NCI-H460 (cell line): ENCODE results near the gene SLC34A1. TPM values are rescaled to one million over a fixed set of nuclear protein-coding genes. Genes with fewer than 3 reads are reported as not detected.
"Not testable (repeated sequence)": the region's sequence is repeated elsewhere in the genome, so short reads cannot be mapped to it uniquely, and the experiment has no call there.

Experiments
- DNase-seq: peaks from one replicate; pipeline ENCODE4 v3.0.0-alpha.2; 2016; ENCODE audit warnings: low read depth; ENCODE audit errors: extremely low read depth
- total RNA-seq: library from RNA; depleted of rRNA; stranded (reverse); fragments of >200 nt; shearing (Covaris generic); gene quantifications from 2 replicates; pipeline ENCODE4 v1.2.3, GENCODE V29; 2014

The SLC34A1 gene
- total RNA-seq, 1 experiment from 2014 or later = not detected

DNA sequence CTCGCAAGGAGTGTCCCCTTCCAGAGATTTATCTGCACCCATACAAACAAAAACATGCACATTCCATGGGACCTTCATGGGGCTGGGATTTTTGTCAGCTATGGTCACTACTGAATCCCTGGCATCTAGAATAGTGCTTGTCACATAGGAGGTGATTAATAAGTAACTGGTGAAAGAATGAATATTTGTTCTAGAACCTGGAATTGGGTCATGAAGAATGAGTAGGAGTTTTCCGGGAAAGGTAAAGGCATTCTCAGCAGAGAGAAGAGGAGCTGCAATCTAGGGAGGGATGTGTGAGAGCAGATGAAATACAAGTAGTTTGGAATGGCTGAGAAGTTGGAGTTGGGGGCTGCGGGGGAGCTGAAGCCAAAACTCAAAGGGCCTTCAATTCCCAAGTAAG lies 30.0 kb upstream of the SLC34A1 start:
- DNase-seq = no peak

DNA sequence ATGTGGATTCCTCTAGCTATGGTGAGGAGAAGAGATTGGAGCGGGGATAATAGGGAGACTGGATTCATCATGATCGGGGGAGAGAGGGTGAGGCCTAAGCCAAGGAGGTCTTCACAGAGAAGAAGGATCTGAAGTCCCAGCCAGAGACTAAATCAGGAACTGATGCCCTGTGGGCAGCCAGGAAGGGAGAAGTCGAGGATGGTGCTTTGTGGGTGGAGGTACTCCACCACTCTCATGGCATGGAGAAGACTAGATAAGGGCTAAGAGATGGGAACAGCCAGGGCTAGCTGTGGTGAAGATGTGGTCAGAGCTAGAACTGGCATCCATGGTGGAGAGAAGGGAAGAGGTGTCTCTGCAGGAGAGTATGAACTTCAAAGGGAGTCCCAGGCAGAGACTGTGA lies 29.5 kb upstream of the SLC34A1 start:
- DNase-seq = no peak

DNA sequence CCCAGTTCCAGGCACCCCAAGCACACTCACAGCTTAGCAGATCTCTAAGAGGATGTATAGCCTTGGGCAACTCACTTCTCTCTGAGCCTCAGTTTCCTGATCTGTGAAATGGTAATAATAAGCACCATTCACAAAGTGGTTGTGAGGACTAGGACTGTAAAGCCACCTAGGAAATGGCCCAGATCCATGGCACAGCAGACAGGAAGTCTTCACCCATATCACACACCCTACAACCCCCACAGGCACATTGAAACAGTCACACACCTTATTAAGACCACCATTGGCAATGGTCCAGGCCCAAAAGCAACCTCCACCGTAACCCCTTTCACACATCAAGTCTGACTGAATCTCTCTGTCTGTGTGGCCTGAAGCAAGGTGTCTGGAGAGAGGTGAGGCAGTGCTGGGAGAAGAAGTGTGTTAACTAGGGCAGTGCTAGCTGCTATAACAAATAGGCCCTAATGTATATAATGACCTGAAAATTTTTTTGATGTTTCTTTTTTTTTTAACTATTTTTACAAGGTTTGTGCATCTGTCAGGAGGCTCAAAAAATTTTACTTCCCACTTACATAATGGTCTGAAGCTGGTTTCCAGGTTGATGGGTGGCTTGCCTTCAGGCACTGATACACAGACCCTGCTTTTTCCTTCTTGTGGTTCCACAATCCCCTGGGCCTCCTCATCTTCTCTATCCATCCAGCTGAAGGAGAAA lies 28.9 kb upstream of the SLC34A1 start:
- DNase-seq = no peak

DNA sequence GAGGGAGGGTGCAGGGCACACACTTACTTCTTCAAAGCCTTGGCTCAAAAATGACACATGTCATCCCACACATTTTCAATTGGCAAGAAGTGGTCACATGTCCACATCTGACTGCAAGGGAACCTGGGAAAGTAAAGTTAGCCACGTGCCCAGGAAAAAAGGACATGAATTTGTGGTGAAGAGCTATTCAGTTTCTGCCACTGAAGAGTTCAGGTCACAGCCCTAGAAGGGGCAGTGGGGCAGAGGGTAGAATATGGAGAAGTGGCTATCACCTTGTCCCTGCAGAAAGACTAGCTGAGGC lies 28.4 kb upstream of the SLC34A1 start:
- no peak for DNase-seq

DNA sequence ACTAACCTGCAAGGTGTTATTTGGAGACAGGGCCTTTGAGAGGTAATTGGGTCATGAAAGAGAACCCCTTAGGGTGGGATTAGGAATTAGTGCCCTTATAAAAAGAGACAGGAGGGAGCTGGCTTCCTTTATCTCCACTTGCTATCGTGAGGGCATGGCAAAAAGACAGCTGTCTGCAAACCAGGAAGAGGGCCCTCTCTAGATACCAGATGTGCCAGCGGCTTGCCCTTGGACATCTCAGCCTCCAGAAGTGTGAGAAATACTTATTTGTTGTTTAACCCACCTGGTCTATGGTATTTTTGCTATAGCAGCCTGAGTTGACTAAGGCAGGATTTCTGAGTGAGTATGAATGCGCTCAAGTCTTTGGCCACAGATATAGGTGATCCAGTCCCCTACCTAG lies 27.5 kb upstream of the SLC34A1 start:
- DNase-seq = no peak

DNA sequence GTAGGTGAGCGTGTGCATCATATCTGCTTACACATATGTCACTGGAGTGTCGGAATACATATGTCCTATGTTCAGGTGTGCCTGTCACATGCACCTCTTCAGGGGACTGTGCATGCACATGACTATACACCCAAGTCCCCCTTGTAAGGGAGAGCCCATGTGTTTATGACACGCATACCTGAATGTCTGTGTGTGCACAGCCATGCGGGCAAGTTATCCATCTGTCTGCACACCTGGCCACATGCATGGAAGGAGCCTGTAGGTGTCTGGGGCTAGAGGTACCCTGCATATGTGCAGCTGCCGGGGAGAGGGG lies 27.1 kb upstream of the SLC34A1 start:
- no peak for DNase-seq

DNA sequence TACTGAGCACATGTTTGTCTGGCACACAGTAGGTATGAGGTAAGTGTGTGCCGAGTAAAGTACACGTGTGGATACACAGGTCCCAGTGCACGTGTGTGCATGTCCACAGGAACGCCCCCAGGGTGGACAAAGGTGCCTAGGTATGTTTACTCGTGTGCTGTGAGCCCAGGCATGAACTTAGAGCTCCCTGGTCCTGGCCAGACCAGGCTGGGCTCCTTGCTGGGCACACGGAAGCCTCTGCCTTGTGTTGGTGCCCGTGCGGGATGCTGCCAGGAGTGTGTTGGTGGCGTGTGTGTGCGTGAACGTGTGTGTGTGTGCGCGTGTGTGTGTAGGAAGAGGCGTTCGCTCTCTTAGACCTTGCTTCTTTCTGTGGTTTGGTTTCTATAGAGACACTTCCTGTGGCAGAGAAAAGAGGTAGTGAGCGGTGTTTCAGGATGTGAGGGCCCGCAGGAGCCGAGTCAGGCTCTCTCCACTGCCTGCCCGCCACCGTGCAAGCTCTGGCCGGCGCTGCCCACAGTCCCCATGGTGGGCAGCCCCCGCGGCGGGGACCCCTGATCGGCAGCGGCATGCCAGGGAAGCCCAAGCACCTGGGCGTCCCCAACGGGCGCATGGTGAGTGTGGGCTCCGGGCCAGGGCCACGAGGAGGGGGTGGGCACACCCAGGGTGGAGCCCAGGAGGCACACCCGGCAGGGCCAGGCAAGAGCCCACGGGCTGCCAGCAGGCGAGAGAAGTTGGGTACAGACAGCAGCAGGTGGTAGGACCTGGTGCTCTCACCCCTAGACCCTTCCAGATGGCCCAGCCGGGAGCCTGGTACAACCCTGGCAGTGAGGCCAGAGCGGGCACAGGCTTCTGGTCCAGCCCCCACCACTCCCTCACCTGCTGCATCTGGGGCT lies 26.5 kb upstream of the SLC34A1 start, which contains the start of gene RGS14:
Gene RGS14 (plus strand): TSS at position 466 of the 893 bp plus-strand sequence. CDS start 101 bp downstream, at position 567.
- DNase-seq = no peak

DNA sequence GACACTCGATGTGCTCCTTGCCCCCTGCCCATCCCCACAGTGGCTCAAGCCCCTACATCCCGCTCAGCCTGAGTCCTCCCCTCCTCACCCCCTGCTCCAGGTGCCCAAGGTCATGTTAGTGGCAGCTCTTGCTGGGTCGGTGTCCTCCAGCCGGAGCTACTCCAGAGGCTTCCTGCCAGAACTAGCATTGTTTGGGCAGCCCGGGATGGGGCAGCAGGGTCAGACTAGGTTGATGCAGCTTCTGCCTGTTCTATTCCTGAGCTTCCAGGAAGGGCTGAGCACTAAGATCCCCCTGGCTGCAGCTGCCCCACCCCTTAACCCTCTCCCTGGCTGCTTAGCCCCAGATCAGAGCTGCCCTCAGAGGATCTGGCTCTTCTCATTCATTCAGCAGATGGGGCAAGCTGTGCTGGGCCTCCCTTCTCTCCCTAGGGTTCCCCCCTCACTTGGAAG lies 25.8 kb upstream of the SLC34A1 start:
- no peak for DNase-seq

DNA sequence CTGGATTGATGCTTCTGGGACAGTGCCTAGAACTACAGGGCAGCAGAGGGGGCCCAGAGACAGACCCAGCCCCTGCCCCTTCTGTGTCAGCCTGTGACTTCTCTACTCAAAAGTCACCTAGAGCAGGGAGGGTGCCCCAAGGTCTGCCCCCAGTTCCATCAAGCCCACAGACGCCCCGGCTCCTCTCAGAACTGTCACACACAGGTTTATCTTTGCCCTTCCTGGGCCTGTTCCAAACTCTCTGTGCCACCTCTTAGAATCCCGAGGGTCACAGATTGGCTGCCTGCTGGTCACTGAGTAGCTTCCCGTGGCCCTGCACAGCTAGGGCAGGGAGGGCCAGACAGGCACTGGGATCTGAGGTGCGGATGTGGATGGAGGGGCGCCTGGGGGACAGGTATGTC lies 24.8 kb upstream of the SLC34A1 start:
- DNase-seq = no peak

DNA sequence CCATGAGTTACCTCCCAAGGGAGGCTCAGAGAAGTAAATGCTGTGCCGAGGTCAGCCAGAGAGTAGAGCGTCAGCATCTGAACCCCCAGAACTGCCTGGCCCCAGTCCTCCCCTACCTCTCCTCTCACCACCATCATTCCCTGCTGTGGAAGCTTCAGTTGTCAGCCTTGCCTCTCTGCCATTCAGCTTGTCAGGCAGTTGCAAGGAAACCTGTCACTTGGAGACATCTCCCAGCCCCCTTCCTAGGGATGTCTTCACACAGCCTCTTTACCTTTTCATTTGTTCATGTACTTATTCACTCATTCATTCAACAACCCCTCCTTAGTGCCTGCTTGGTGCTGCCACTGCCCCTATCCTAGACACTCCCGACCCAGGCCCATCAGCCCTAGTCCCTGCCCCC lies 24.4 kb upstream of the SLC34A1 start:
- DNase-seq = no peak

DNA sequence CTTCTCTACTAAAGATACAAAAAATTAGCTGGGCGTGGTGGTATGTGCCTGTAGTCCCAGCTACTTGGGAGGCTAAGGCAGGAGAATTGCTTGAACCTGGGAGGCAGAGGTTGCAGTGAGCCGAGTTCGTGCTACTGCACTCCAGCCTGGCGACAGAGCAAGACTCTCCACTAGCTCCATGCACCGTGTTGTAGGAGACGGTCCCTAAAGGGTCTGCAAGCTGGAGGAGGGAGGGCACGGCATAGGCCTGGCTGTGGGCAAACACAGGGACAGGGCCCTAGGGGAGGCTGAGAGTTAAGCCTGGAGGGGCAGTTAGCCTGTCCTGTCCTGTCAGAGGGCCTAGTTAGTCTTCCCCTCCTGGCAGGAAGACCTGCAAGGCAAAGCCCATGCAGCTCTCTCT lies 23.5 kb upstream of the SLC34A1 start:
- not testable (repeated sequence) for DNase-seq

DNA sequence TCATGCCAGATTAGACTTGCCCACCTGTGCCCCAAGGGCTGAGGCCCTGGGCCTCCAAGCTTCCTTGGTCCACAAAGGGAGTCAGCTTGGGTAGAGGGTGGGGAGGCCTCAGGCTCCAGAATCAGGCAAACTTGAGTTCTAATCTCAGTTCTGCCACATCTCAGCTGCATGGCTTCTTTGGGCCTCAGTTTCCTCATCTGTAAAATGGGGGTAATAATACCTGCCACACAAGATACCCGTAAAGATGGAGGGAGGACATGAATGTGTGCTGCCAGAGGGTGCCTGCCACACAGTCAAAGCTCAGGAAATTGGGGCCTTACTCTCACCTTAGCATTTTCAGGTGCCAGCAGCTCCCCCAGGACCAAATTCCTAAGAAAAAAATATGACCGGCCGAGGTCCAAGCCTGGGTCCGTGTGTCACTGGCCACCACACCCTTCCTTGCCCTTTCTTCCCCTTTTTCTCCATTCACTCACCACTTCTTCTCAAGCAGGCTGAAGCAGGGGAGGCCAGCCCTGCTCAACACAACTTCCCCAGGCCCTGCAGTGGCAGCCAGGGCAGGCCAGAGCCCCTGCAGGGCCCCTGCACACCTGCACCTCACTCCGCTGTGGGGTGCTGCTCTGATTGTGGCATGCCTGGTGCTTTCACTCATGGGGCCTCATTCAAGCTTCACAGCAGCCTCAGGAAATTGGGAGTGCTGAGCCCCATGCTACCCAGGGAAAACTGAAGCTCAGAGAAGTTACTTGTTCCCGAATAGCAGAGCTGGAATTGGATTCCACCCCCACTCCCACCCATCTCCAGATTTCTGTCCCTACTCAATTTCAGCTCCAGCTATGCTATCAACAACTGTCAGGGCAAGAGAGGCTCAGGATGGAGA lies 22.6 kb upstream of the SLC34A1 start:
- DNase-seq = no peak

DNA sequence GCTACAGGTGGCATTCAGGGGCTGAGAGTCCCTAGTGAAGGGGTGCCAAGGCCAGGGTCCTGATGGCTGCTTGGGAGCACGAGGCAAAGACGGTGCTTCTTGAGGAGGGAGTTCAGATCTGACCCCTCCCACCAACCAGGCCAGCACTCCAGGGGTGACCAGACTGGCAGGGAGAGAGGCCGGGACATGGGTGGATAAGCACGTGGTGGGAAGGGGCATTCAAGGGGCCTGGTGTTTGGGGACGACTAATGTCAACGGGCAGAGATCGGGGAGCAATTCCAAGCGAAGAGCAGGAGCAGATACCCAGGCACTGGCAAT lies 22.0 kb upstream of the SLC34A1 start:
- DNase-seq = no peak

DNA sequence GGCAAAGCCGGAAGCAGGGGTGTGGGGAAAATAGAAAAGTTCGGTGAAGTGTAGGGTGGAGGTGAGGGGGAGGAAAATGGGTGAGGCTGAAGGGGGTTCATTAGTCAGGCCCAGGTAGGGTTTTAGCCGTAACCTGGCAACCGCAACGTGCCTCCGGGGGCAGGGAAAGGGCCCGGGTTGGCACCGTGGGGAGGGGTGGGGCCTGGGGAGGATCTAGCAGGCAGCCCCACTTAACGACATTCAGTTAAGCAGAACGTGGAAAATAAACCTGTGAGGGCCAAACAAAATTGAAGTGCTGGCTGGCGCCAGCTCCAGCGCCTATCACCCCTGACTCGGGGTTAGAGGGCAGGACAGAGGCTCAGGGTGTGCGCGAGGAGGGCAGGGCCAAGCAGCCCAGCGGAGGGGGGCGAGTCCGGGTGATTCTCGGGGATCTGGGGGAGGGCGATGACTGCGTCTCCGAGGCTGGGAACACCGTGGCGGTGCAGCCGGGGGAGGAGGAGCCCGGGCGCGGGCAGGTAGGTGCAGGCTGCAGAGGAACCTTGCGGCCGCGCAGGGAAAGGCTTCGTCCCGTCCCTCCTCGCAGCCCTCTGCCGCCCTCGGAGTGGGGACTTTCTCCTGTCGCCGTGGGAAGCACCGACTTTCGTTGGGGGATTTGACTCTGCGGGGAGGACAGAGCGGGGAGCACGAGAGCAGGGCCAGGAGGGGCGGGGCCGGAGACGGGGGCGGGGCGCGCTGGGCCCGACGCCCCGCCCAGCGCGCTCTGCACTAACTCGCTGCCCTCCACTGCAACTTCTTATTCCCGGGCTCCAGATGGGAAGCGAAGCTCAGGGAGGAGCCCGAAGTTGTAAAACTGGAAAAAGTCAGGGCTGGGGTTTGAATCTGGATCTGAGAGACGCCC lies 21.4 kb upstream of the SLC34A1 start:
- peak; percentile 30 for DNase-seq

DNA sequence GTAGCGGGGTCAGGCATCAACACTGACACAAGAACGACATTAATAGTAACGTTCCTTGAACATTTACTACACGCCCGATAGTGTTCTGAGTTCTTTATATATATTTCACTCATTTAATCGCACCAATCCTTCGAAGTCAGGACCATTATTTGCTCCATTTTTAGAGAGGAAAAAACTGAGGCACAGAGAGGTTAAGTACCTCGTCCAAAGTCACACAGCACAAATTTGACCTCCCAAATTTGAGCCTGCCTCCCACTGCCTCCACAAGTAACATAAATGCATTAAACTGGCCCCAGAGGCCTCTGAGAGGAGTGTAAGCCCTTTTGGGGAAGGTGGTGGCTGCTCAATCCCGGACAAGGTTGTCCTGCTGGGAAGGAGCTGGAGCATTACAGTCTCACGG lies 20.7 kb upstream of the SLC34A1 start:
- DNase-seq = no peak

DNA sequence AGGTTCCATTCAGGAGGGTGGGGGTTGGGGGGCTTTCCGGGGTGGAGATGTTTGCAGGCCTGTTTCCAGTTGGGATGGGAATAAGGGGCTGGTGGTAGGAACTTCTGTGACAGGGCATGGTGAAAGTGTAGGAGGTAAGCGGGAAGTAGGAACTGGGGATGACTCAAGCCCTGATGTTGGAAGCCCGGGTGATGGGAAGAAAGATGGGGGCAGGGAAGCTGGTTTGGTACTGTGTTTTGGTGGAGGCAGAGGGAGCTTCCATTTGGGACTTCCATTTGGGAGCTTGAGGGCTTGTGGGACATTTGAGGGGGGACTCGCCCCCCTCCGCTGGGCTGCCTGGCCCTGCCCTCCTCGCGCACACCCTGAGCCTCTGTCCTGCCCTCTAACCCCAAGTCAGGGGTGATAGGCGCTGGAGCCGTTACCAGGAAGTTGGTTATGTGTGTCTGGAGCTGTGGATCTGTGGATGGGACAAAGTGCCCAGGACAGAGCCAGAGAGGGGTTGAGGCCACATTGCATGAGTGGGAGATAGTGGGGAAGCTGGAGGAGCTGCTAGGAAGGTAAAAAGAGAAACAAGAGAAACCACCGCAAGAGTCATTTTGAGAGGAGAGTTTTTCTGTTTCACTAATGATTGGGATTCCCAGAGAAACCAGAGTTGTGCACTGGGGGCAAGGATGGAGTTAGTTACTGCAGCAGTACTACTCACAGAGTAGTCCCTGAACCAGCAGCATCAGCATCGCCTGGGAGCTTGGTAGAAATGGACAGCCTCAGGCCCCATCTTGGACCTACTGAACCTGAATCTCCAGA lies 19.9 kb upstream of the SLC34A1 start:
- no peak for DNase-seq

DNA sequence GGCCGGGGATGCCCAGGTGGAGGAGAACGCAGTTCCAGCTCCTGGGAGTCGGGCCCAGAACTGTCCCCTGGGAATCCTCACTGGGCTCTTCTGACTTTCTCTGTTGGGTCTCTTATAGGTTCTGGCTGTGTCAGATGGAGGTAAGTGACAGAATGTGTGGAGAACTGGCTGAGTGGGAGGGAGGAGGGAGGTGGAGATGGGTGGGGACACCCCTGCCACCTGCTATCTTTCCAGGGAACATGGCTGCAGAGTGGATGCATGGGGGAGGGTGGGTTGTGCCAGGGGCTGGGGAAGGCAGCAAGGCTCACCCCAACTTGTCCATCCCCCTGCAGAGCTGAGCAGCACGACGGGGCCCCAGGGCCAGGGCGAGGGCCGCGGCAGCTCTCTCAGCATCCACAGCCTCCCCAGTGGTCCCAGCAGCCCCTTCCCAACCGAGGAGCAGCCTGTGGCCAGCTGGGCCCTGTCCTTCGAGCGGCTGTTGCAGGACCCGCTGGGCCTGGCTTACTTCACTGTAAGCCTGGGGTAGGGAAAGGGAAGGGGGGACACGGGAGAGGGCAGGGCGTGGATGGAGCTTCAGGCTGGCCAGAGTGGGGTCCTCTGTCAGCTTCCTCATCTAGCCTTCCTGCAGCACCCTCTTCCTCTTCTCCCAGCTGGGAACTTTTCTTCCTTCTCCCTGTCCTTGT lies 18.2 kb upstream of the SLC34A1 start:
- no peak for DNase-seq

DNA sequence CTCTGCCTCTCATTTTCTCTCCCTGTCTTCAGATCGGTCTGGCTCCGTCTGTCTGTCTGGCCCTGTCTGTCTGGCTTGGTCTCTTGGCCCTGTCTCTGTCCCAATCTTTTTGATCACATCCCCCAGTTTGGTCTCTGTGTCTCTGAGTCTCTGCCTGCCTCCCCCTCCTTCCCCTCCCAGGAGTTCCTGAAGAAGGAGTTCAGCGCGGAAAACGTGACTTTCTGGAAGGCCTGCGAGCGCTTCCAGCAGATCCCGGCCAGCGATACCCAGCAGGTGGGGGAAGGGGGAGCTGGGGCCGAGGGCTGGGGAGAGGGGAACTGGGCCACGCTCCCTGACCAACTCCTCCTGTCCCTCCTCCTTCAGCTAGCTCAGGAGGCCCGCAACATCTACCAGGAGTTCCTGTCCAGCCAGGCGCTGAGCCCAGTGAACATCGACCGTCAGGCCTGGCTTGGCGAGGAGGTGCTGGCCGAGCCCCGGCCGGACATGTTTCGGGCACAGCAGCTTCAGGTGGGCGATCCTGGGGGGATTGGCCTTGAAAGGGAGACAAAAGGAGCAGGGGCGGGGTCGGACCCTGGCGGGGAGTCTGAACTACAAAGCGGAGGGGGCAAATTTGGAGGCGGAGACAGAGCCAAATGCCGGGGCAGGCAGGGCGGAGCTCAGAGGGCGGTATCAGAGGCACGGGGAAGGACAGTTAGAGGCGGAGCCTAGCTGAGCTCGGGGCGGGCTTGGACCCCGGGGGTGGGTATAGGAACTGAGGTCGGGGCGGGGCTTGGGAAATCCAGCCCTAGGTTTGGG lies 17.5 kb upstream of the SLC34A1 start:
- no peak for DNase-seq
